Dendritic cell treated with granulocyte-macrophage colony-stimulating factor and Interleukin-4, amounts not matched to agents 40 ng/mL and 50 ng/mL, for 4 days (primary cell): Measurements from ENCODE around the gene NOVA2.

Source experiments
- H3K27ac Mint-ChIP-seq: one replicate; pipeline ENCODE4 v1.8.0; 2022; ENCODE audit warnings: mild to moderate bottlenecking, mixed read lengths
- H3K27me3 Mint-ChIP-seq: one replicate; pipeline ENCODE4 v1.8.0; 2022; ENCODE audit warnings: mild to moderate bottlenecking, mixed read lengths
- H3K36me3 Mint-ChIP-seq: one replicate; pipeline ENCODE4 v1.8.0; 2022; ENCODE audit warnings: low read depth, mixed read lengths
- H3K4me1 Mint-ChIP-seq: one replicate; pipeline ENCODE4 v1.8.0; 2022; ENCODE audit warnings: low read depth, mixed read lengths
- H3K4me3 Mint-ChIP-seq: one replicate; pipeline ENCODE4 v1.8.0; 2022; ENCODE audit warnings: mild to moderate bottlenecking, moderate library complexity, mixed read lengths
- H3K9me3 Mint-ChIP-seq: one replicate; pipeline ENCODE4 v1.8.0; 2022; ENCODE audit warnings: mixed read lengths
- intact Hi-C: fragments of 100-400 bp; cut with micrococcal nuclease; formaldehyde crosslinking; loops from one replicate; pipeline ENCODE4 v1.15.0; 2022

Gene NOVA2

DNA sequence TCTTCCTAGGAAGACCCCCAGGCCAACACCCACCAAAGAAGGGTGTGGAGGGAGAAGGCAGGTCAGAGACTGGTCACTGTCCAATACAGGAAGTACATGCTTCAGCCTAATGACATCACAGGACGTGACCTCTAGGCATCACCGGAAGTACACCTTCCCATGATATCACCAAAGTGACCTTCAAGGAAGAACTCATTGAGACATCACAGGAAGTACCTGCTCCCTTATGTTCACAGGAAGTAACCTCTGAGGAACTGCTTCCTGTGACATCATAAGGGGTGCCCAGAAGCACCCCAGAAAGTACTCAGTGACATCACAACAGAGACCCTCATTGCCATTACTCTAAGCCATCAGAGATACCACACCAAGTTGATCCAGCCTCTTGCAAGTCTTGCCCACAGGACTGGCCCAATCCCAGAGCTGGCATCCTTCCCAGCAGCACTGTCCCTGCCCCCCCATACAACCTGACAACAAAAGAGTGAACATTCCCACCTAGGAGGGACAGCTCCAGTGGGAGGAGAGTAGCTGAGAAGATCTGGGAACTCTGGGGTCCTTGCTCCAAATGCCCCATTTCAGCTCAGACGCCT is 34.8 kb downstream of the NOVA2 start:
- H3K36me3 Mint-ChIP-seq, result no peaks in the 10 kb centered on the region
- H3K4me1 Mint-ChIP-seq, result no peaks in the 10 kb centered on the region
- no peaks in the 10 kb centered on the region for H3K9me3 Mint-ChIP-seq
- H3K27me3 Mint-ChIP-seq, result peaks cover 77% of the 10 kb centered on the region
- H3K27ac Mint-ChIP-seq, result no peak overlapping the region
- intact Hi-C loops, result no loop called here
- H3K4me3 Mint-ChIP-seq, result no peak overlapping the region

GRCh38 chr19:45935267-45935666 is 38.4 kb downstream of the NOVA2 start:
- Mint-ChIP-seq H3K4me1 (no peaks in the 10 kb centered on the region), H3K9me3 (no peaks in the 10 kb centered on the region), H3K36me3 (no peaks in the 10 kb centered on the region), H3K27ac (no peak overlapping the region), H3K4me3 (no peak overlapping the region), H3K27me3 (peaks cover 70% of the 10 kb centered on the region)
- intact Hi-C loops, result no loop called here

DNA sequence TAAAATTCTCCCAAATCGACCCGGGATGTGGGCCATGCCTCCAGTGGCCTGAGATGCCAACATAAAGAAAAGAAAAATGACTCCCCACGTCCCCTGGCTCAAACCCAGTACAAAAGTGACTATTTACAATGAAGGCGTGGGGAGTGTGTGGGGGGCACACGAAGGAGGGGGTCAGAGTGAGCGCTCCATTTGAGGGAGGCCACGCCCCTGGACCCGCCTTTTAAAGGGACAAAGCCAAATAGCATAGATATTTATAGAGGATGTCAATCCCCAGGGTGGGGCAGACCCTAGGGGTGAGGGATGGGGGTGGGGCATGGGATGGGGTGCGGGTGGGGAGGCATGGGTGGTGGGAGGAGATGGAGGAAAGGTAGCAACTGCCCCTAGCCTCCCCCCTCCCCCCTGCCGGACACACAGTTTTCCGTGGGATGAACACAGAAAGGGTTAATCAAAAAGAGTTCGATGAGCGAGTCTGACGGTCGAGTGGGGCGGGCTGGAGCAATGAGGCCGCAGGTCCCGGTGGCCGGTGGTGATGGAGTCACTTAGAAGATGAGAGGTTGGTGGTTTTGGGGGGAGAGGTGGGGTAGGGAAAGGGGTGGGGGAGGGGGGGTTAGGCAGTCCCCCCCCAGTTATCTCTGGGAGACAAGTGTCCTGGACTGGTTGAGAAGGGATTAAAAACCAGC is 39.0 kb downstream of the NOVA2 start:
- intact Hi-C loops, result no loop called here
- no peak overlapping the region for H3K27ac Mint-ChIP-seq
- H3K27me3 Mint-ChIP-seq, result peaks cover 71% of the 10 kb centered on the region
- no peaks in the 10 kb centered on the region for H3K4me1 Mint-ChIP-seq
- H3K4me3 Mint-ChIP-seq, result no peak overlapping the region
- H3K9me3 Mint-ChIP-seq, result no peaks in the 10 kb centered on the region
- H3K36me3 Mint-ChIP-seq, result no peaks in the 10 kb centered on the region

DNA sequence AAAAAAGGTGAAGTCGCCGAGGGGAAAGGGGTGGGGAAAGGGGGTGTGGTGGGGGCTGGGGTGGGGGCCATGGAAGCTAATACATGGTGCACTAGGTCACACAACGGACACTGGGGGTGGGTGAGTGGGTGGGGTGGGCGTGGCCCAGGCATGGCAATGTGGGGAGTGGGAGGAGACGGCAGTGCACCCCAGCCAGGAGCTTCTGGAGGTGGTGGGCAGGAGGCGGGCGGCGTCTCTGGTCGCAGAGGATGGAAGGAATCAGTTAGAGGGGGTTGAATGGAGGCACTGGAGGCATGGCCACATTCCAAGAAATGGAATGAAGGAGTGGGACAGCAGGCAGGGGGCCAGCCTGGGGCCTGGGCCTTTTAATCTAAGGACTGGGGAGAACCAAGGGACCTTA is 39.9 kb downstream of the NOVA2 start:
- H3K27me3 Mint-ChIP-seq, result peaks cover 70% of the 10 kb centered on the region
- H3K36me3 Mint-ChIP-seq, result no peaks in the 10 kb centered on the region
- H3K4me3 Mint-ChIP-seq, result no peak overlapping the region
- intact Hi-C loops, result no loop called here
- H3K4me1 Mint-ChIP-seq, result no peaks in the 10 kb centered on the region
- H3K9me3 Mint-ChIP-seq, result no peaks in the 10 kb centered on the region
- no peak overlapping the region for H3K27ac Mint-ChIP-seq

DNA sequence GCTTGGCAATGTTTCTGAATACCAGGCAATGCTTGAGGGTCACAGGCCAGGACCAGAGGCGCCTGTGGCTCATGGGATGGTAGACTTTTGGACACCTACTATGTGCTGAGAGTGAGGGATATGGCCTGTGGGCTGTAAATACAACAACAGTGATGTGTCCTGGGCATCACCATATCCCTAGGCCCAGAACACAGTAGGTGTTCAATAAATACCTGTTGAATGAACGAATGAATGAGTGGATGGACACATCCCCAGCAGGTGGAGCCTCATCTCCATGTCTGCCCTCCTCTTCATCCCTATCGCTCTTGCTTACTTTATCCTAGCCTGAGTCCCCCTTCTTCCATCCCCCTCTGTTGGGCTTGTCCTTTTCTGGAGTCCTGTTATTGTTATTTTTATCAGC is 42.6 kb downstream of the NOVA2 start:
- intact Hi-C loops, result no loop called here
- H3K27me3 Mint-ChIP-seq, result peaks cover 55% of the 10 kb centered on the region

GRCh38 chr19:45929247-45929646 is 44.4 kb downstream of the NOVA2 start:
- no peak overlapping the region for H3K27ac Mint-ChIP-seq
- H3K27me3 Mint-ChIP-seq, result peaks cover 39% of the 10 kb centered on the region
- intact Hi-C loops, result no loop called here
- H3K4me1 Mint-ChIP-seq, result peaks cover 16% of the 10 kb centered on the region
- H3K4me3 Mint-ChIP-seq, result no peak overlapping the region
- no peaks in the 10 kb centered on the region for H3K36me3 Mint-ChIP-seq
- no peaks in the 10 kb centered on the region for H3K9me3 Mint-ChIP-seq

More for the DNA sequence above, 42.6 kb downstream of the NOVA2 start:
- H3K9me3 Mint-ChIP-seq, result no peaks in the 10 kb centered on the region
- no peaks in the 10 kb centered on the region for H3K36me3 Mint-ChIP-seq
- H3K27ac Mint-ChIP-seq, result no peak overlapping the region
- peaks cover 16% of the 10 kb centered on the region for H3K4me1 Mint-ChIP-seq
- no peak overlapping the region for H3K4me3 Mint-ChIP-seq

- Mint-ChIP-seq H3K27ac (no peak overlapping the region), H3K4me3 (no peak overlapping the region), H3K4me1 (peaks cover 16% of the 10 kb centered on the region), H3K36me3 (no peaks in the 10 kb centered on the region), H3K9me3 (no peaks in the 10 kb centered on the region), H3K27me3 (peaks cover 34% of the 10 kb centered on the region)
- intact Hi-C loops, result no loop called here
Measured at GRCh38 chr19:45927565-45928261, 46.0 kb downstream of the NOVA2 start.

- Mint-ChIP-seq H3K4me3 (no peak overlapping the region), H3K27ac (no peak overlapping the region), H3K4me1 (peaks cover 16% of the 10 kb centered on the region), H3K36me3 (no peaks in the 10 kb centered on the region), H3K27me3 (peaks cover 36% of the 10 kb centered on the region), H3K9me3 (no peaks in the 10 kb centered on the region)
- intact Hi-C loops, result no loop called here
Measured at GRCh38 chr19:45924891-45925447, 48.7 kb downstream of the NOVA2 start.

GRCh38 chr19:45922281-45922680 is 51.4 kb downstream of the NOVA2 start:
- no peaks in the 10 kb centered on the region for H3K9me3 Mint-ChIP-seq
- intact Hi-C loops, result no loop called here
- no peaks in the 10 kb centered on the region for H3K36me3 Mint-ChIP-seq
- H3K27me3 Mint-ChIP-seq, result peaks cover 29% of the 10 kb centered on the region
- peaks cover 5% of the 10 kb centered on the region for H3K4me1 Mint-ChIP-seq
- H3K27ac Mint-ChIP-seq, result no peak overlapping the region
- H3K4me3 Mint-ChIP-seq, result no peak overlapping the region

GRCh38 chr19:45920458-45920857 is 53.2 kb downstream of the NOVA2 start:
- Mint-ChIP-seq H3K36me3 (no peaks in the 10 kb centered on the region), H3K9me3 (no peaks in the 10 kb centered on the region), H3K4me1 (no peaks in the 10 kb centered on the region), H3K27me3 (peaks cover 30% of the 10 kb centered on the region), H3K4me3 (no peak overlapping the region), H3K27ac (no peak overlapping the region)
- intact Hi-C loops, result no loop called here

GRCh38 chr19:45919678-45920077 is 54.0 kb downstream of the NOVA2 start:
- H3K9me3 Mint-ChIP-seq, result no peaks in the 10 kb centered on the region
- H3K36me3 Mint-ChIP-seq, result no peaks in the 10 kb centered on the region
- H3K4me1 Mint-ChIP-seq, result no peaks in the 10 kb centered on the region
- intact Hi-C loops, result no loop called here
- peaks cover 31% of the 10 kb centered on the region for H3K27me3 Mint-ChIP-seq
- no peak overlapping the region for H3K27ac Mint-ChIP-seq
- H3K4me3 Mint-ChIP-seq, result no peak overlapping the region

DNA sequence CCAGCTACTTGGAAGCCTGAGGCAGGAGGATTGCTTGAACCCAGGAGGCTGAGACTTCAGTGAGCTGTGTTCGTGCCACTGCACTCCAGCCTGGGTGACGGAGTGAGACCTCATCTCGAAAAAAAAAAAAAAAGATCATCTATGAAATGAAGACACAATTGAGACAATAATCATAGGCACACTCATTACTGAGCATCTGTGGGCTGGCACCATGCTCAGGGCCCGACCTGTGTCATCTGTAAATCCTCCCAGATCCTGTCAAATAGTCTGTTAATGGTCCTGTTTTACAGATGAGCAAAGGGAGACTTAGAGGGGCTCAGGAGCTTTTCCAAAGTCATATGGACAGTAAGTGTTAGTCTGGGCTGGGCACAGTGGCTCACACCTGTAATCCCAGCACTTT is 54.9 kb downstream of the NOVA2 start:
- intact Hi-C loops, result no loop called here
- H3K27ac Mint-ChIP-seq, result no peak overlapping the region
- no peak overlapping the region for H3K4me3 Mint-ChIP-seq
- no peaks in the 10 kb centered on the region for H3K36me3 Mint-ChIP-seq
- no peaks in the 10 kb centered on the region for H3K4me1 Mint-ChIP-seq
- no peaks in the 10 kb centered on the region for H3K9me3 Mint-ChIP-seq
- peaks cover 36% of the 10 kb centered on the region for H3K27me3 Mint-ChIP-seq

- intact Hi-C loops, result no loop called here
- H3K4me1 Mint-ChIP-seq, result no peaks in the 10 kb centered on the region
- H3K36me3 Mint-ChIP-seq, result no peaks in the 10 kb centered on the region
- H3K4me3 Mint-ChIP-seq, result no peak overlapping the region
- H3K9me3 Mint-ChIP-seq, result no peaks in the 10 kb centered on the region
- peaks cover 41% of the 10 kb centered on the region for H3K27me3 Mint-ChIP-seq
- H3K27ac Mint-ChIP-seq, result no peak overlapping the region
Measured at GRCh38 chr19:45917421-45918091, 56.1 kb downstream of the NOVA2 start.
